SK-N-MC (cell line): ENCODE data around the gene COL4A1.

ENCODE experiments used
- EZH2 ChIP-seq: fragments of 200-600 bp; sonication (generic); IDR thresholded peaks from one replicate; pipeline ENCODE4 v1.6.1; 2017; ENCODE audit warnings: antibody characterized with exemption
- FOXP2 ChIP-seq: optimal IDR thresholded peaks from 2 replicates; pipeline ENCODE3; 2011; ENCODE audit warnings: mild to moderate bottlenecking, moderate library complexity; ENCODE audit not compliant: insufficient read depth; ENCODE audit errors: extremely low read length, control extremely low read depth
- POLR2AphosphoS5 ChIP-seq: IDR thresholded peaks from 2 replicates; pipeline ENCODE4 v1.6.1; 2012; ENCODE audit warnings: mild to moderate bottlenecking, low read depth, low read length, borderline replicate concordance

DNA sequence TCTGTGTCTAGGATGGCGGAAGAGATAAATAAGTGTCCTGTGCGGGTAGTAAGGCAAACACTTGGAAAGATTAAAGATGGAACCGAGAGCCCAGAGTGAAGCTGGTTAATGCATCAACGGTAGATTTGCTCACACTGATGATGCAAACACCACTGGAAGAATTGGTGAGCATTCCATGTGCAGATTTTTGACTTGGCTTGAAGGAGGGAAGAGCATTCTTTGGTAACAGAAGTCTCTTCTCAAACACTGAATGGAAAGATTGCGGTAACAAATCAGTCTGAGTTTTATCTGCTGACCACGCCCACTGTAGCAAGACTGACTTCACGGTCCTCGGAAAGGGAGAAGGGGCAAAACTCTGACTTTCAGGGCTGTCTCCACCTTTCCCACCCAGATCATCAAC is 112.5 kb downstream of the COL4A1 start:
- TF ChIP-seq POLR2AphosphoS5 (no peak), EZH2 (no peak), FOXP2 (no peak)
